Mucosa of rectum (tissue), 2 donors: ENCODE data around the gene MTMR4.
A peak's percentile ranks its signal among the peaks of the same experiment; 100 is the strongest.

Experiments used
- H3K27ac ChIP-seq, 2 donors: one replicate each; pipeline ENCODE4 v1.7.0; 2013; ENCODE audit warnings: inconsistent platforms in 2 of 2, low read depth in 2 of 2, low read length in 2 of 2
- H3K27me3 ChIP-seq, 2 donors: one replicate each; pipeline ENCODE4 v1.7.0; 2013; ENCODE audit warnings: low read length in 2 of 2; ENCODE audit not compliant: control insufficient read depth in 2 of 2, insufficient read depth in 2 of 2
- H3K36me3 ChIP-seq, 2 donors: one replicate each; pipeline ENCODE4 v1.7.0; 2013; ENCODE audit warnings: low read length in 2 of 2; ENCODE audit not compliant: control insufficient read depth in 2 of 2, insufficient read depth in 2 of 2
- H3K4me1 ChIP-seq, 2 donors: one replicate each; pipeline ENCODE4 v1.7.0; 2013; ENCODE audit warnings: low read length in 2 of 2, mild to moderate bottlenecking in 1 of 2; ENCODE audit not compliant: control insufficient read depth in 2 of 2, insufficient read depth in 2 of 2
- H3K4me3 ChIP-seq, 2 donors: one replicate each; pipeline ENCODE4 v1.7.0; 2013; ENCODE audit warnings: low read length in 2 of 2
- H3K9ac ChIP-seq, 2 donors: one replicate each; pipeline ENCODE4 v1.7.0; 2013; ENCODE audit warnings: low read length in 2 of 2, low read depth in 1 of 2, mild to moderate bottlenecking in 1 of 2
- H3K9me3 ChIP-seq, 2 donors: one replicate each; pipeline ENCODE4 v1.7.0; 2013; ENCODE audit warnings: low read length in 2 of 2; ENCODE audit not compliant: control insufficient read depth in 2 of 2
- donor health status: healthy.
- donor health status: Normal muscosa, but diverticular disease.

The MTMR4 gene

GRCh38 chr17:58535431-58535830, 21.0 kb upstream of the MTMR4 start:
- Histone ChIP-seq H3K9ac (no peak overlapping the region), H3K27ac (no peak overlapping the region), H3K4me3 (no peak overlapping the region), H3K27me3 (peaks cover 5 to 8% of the 10 kb centered on the region in 2 donors), H3K9me3 (no peaks in the 10 kb centered on the region), H3K36me3 (no peaks in the 10 kb centered on the region), H3K4me1 (peaks cover 0 to 4% of the 10 kb centered on the region in 2 donors)

GRCh38 chr17:58534901-58535421, 20.5 kb upstream of the MTMR4 start:
- no peak overlapping the region for H3K27ac ChIP-seq
- no peak overlapping the region for H3K9ac ChIP-seq
- peaks cover 5 to 8% of the 10 kb centered on the region in 2 donors for H3K27me3 ChIP-seq
- H3K36me3 ChIP-seq = no peaks in the 10 kb centered on the region
- H3K9me3 ChIP-seq = no peaks in the 10 kb centered on the region
- no peak overlapping the region for H3K4me3 ChIP-seq
- H3K4me1 ChIP-seq = peaks cover 0 to 4% of the 10 kb centered on the region in 2 donors

- Histone ChIP-seq H3K4me3 (no peak overlapping the region), H3K27ac (no peak overlapping the region), H3K9me3 (no peaks in the 10 kb centered on the region), H3K27me3 (peaks cover 5 to 8% of the 10 kb centered on the region in 2 donors), H3K4me1 (peaks cover 0 to 4% of the 10 kb centered on the region in 2 donors), H3K36me3 (no peaks in the 10 kb centered on the region), H3K9ac (no peak overlapping the region)
Measured at GRCh38 chr17:58534331-58534730, 19.9 kb upstream of the MTMR4 start.

- Histone ChIP-seq H3K27me3 (peaks cover 5 to 8% of the 10 kb centered on the region in 2 donors), H3K4me1 (peaks cover 0 to 4% of the 10 kb centered on the region in 2 donors), H3K36me3 (no peaks in the 10 kb centered on the region), H3K9me3 (no peaks in the 10 kb centered on the region), H3K4me3 (no peak overlapping the region), H3K27ac (no peak overlapping the region), H3K9ac (no peak overlapping the region)
Measured at GRCh38 chr17:58533616-58534188, 19.3 kb upstream of the MTMR4 start.

- H3K9me3 ChIP-seq = no peaks in the 10 kb centered on the region
- peak overlapping the region in 1 of 2 donors; percentile 34 for H3K9ac ChIP-seq
- no peaks in the 10 kb centered on the region for H3K36me3 ChIP-seq
- no peak overlapping the region for H3K27ac ChIP-seq
- H3K4me3 ChIP-seq = peak overlapping the region; percentile 54 to 60
- H3K4me1 ChIP-seq = peaks cover 0 to 4% of the 10 kb centered on the region in 2 donors
- peaks cover 5 to 6% of the 10 kb centered on the region in 2 donors for H3K27me3 ChIP-seq
Measured at GRCh38 chr17:58532555-58532951, 18.1 kb upstream of the MTMR4 start.

- Histone ChIP-seq H3K9ac (peak overlapping the region; percentile 8 to 34), H3K27me3 (peaks cover 5 to 6% of the 10 kb centered on the region in 2 donors), H3K4me3 (peak overlapping the region; percentile 56 to 60), H3K9me3 (no peaks in the 10 kb centered on the region), H3K27ac (no peak overlapping the region), H3K4me1 (peaks cover 0 to 4% of the 10 kb centered on the region in 2 donors), H3K36me3 (no peaks in the 10 kb centered on the region)
Measured at GRCh38 chr17:58531661-58532554, 17.5 kb upstream of the MTMR4 start.

- Histone ChIP-seq H3K27me3 (peaks cover 5 to 6% of the 10 kb centered on the region in 2 donors), H3K9ac (peak overlapping the region in 1 of 2 donors; percentile 8), H3K36me3 (no peaks in the 10 kb centered on the region), H3K9me3 (no peaks in the 10 kb centered on the region), H3K27ac (no peak overlapping the region), H3K4me3 (peak overlapping the region; percentile 56 to 60), H3K4me1 (peaks cover 0 to 4% of the 10 kb centered on the region in 2 donors)
Measured at GRCh38 chr17:58531122-58531521, 16.7 kb upstream of the MTMR4 start.

GRCh38 chr17:58530655-58531054, 16.2 kb upstream of the MTMR4 start:
- H3K36me3 ChIP-seq = no peaks in the 10 kb centered on the region
- H3K9ac ChIP-seq = no peak overlapping the region
- peaks cover 5 to 6% of the 10 kb centered on the region in 2 donors for H3K27me3 ChIP-seq
- H3K9me3 ChIP-seq = no peaks in the 10 kb centered on the region
- H3K4me1 ChIP-seq = peaks cover 0 to 4% of the 10 kb centered on the region in 2 donors
- H3K4me3 ChIP-seq = no peak overlapping the region
- no peak overlapping the region for H3K27ac ChIP-seq

GRCh38 chr17:58529275-58529674, 14.8 kb upstream of the MTMR4 start:
- H3K9me3 ChIP-seq = no peaks in the 10 kb centered on the region
- H3K4me3 ChIP-seq = no peak overlapping the region
- H3K4me1 ChIP-seq = peaks cover 0 to 7% of the 10 kb centered on the region in 2 donors
- no peak overlapping the region for H3K27ac ChIP-seq
- no peak overlapping the region for H3K9ac ChIP-seq
- H3K36me3 ChIP-seq = no peaks in the 10 kb centered on the region
- H3K27me3 ChIP-seq = peaks cover 5 to 6% of the 10 kb centered on the region in 2 donors

- Histone ChIP-seq H3K27me3 (peaks cover 5 to 6% of the 10 kb centered on the region in 2 donors), H3K36me3 (no peaks in the 10 kb centered on the region), H3K9ac (no peak overlapping the region), H3K4me3 (no peak overlapping the region), H3K9me3 (no peaks in the 10 kb centered on the region), H3K4me1 (peaks cover 0 to 7% of the 10 kb centered on the region in 2 donors), H3K27ac (no peak overlapping the region)
Measured at GRCh38 chr17:58528443-58528842, 14.0 kb upstream of the MTMR4 start.
